GM19438 (cell line): Measurements from ENCODE around the gene SLC25A23.
"Not testable (repeated sequence)": the region's sequence is repeated elsewhere in the genome, so short reads cannot be mapped to it uniquely, and the experiment has no call there.

Experiments
- ATAC-seq: cut with Tn5 transposase; IDR thresholded peaks from one replicate; pipeline ENCODE4 v1.9.1; 2021; ENCODE audit warnings: low read depth; ENCODE audit not compliant: unreplicated experiment

SLC25A23 gene

DNA sequence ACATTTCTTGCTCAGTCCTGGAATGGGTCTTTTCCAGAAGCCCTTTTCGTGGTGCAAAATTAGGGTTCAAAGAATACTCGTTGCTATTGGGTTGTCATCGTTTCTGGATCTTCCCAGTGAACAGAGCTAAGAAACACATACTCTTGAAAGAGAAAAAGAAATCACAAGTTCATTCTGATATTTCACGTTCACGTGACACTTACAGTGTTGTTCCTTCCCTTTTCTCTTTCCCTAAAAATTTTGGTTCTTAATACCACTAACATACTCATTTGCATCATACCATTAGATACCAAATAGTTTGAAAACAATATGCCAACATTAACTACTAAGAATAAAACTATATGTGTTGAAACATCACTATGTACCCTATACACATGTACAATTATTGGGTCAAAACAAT is 53.2 kb downstream of the SLC25A23 start:
- no peak for ATAC-seq

DNA sequence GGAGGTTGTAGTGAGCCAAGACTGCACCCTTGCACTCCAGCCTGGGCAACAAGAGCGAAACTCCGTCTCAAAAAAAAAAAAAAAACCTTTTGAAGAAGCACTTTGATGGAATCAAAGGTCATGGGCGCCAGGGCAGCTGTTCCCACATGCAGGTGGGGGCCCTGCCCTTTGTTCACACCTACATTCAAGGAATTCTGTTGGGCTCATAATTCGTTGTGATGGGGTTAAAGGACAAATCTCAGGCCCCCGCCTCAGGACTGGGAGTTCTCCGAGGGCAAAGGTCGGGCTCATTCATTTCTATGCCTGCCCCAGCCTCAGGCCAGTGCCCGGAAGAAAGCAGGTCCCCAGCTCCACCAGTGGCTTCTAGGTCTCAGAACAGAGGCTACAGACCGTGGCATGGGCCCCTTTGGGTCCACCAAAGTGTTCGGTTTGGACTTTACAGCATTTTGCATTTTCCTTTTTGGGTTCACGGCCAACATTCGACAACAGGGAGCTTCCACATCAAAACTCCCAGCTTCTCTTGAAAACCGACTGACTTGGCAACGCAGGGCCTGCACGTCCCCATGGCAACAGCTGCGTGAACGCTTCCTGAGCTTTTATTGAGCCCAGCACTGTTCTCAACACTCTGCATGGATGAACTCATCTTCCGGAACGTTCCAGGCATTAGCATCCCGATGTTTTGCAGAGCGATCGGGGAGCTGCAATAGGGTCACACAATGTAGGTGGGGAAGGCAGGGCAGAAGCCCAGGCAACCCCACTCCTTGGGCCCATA is 56.6 kb downstream of the SLC25A23 start:
- ATAC-seq, result no peak

DNA sequence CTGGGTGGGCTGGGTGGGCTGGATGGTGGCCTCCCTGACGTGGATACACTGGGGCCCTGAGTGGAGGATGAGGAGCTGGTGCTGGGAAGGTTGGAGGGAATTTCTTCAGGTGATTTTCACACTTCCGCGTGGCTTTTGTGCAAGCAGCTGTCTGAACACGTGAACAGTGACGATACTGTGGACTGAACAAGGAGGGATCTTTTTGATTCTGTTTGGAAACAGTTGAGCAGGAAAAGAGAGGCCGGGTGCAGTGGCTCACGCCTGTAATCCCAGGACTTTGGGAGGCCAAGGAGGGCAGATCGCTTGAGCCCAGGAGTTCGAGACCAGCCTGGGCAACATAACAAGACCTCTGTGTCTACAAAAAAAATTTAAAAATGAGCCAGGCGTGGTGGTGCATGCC is 57.5 kb downstream of the SLC25A23 start:
- no peak for ATAC-seq

DNA sequence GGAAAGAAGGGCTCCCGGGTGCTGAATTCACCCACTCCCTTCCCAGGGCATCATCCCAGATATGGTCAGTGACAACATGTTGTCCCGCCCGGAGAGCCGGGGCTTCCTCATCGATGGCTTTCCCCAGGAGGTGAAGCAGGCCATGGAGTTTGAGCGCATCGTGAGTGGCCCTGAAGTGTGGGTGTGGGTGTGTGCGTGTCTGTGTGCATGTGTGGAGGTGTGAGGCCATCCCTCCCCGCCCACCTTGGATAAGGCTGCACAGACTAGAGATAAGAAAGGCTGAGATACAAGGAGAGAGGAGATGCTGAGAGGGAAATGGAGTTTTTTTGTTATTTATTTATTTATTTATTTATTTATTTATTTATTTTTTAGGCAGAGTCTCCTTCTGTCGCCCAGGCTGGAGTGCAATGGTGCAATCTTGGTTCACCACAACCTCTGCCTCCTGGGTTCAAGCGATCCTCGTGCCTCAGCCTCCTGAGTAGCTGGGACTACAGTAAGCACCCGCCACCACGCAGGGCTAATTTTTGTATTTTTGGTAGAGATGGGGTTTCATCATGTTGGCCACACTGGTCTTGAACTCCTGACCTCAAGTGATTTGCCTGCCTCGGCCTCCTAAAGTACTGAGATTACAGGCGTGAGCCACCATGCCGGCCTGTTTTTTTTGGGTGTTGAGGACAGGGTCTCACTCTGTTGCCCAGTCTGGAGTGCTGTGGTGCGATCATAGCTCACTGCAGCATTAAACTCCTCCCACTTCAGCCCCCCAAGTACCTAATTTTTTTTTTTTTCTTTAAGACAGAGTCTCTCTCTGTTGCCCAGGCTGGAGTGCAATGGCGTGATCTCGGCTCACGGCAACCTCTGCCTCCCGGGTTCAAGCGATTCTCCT is 59.3 kb downstream of the SLC25A23 start:
- ATAC-seq, result not testable (repeated sequence)

DNA sequence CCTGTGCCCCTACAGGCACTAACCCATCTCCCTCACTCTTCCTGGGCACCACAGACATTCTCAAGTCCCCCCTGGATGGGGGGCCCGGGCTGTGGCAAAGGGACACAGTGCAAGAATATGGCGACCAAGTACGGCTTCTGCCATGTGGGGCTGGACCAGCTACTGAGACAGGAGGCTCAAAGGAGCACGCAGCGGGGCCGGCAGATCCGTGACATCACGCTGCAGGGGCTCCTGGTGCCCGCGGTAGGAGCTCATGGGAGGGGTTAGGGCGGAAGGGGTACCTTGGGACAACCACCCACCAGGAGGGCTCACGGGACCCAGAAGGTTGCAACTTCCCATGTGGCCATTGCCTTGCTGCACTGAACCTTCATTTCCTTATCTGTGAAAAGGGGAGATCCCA is 63.3 kb downstream of the SLC25A23 start:
- no peak for ATAC-seq

DNA sequence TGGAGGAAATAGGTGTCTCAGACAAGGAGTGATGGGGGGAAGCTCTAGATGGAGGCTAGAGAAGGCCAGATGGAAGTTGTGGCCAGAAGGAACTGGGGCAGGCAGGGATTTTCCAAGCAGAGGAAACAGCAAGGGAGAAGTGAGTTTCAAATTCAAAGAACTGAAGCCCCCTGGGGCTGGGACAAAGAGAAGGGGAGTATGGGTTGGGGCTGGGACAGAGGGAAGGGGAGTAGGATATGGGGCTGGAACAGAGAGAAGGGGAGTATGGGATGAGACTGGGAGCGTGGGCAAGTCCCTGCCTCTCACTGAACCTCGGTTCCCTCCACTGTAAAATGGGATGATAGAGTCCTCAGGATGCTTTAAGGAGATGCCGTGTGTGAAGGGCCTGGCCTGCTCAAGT is 64.8 kb downstream of the SLC25A23 start:
- ATAC-seq, result no peak

DNA sequence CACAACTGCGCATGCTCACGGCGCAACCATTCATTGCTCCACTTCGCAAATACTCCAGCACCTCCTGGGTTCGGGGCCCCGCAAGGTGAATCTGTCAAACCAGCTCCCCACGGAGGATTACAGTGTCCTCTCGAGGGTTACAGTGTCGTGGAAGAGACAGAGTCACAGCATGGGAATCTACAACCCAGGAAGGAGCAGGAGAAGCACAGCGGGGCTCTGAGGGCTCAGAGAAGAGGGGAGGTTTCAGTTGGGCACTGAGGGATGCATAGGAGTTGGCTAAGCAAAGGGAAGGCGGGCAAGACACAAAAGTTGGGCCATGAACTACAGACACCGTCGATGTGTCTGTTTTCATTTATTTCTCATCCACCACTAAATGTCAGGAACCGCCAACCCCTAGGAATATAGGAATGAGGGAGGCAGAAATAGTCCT is 65.6 kb downstream of the SLC25A23 start:
- peak; percentile 8 for ATAC-seq

DNA sequence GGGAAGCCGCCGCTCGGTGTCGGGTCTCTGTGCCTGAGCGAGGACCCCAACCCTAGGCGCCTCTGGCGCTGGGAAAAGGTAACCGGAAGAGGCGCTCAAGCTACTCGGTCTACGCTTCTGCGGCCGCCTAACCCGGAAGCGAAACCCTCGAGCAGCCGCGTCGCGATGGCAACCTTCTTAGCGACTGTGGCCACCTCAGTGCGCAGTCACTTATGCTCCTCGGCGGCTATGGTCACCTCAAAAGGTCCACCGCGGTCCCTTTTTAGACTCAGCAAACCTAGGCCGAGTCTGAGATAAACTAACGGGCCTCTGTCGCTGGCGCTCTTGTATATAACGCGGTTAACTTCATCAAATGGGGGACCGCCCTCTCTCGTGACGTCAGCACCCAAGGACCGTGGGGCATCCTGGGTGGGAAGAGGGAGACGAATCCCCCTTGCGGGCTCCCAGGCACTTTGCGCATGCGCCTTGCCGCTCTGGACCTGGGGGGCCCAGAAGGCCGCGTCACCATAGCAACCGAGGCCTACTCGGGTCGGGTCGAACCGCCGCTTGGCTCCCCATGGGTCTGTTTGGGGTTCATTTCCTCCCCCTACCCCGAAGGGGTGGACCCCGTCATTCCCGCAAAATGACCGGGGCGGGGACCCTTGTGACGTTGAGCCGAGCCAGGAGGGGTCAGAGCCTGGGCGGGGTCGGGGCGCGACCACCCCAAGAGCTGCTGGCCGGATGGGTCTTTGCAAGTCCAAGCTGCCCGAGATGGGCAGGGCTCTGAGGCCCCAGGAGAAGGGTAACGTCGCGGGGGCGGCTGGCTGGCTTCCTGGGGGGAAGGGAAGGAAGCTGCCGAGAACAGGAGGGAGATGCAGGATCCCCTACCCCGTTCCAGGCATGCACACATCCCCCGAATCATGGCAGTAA is 66.3 kb downstream of the SLC25A23 start, which contains the start of gene GTF2F1:
Gene GTF2F1, minus strand, starts transcription at position 91 of the 909 bp plus-strand sequence. CDS start 169 bp downstream, outside the sequence.
- ATAC-seq, result peak; percentile 88

DNA sequence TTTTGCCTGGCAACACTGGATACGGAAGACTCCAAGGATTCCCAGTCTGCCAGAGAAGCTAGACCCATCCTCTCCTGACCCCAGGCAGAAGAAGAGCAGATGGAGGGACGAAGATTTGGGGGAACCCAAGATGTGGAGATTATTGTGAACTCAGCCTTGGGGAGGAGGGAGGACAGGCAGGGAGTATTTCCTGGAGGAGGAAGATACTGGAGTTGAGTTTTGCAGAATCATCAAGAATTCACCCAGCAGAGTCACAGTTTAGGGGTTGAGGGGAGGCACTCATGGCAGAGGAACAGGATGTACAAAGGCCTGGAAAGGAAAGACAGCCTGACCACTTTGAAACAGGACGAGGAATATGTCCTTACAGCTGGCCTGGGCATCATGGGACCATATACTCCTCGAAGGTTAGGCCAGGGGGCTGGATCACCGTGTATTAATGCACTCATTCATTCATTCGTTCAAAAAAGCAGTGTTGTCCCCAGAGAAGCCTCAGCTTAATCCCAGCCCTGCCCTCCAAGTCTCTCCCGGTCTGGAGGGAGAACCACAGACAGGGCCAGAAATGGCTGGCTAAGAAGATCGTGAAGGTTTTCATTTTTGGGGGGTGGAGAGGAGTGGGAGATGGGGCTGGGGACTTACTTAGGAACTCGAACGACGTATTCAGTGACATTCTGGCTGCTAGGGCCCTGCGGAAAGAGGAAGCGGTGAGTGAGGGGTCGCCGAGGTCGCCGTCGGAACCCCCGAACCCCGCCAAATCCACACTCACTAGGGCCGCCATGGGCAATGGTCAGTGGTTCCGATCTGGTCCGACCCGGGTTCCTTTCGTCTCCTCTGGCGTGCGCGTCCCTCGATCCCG is 67.1 kb downstream of the SLC25A23 start:
- ATAC-seq, result peak; percentile 16
